Smooth muscle cell (in vitro differentiated cells): ENCODE data around the gene AMBRA1. TPM values are rescaled to one million over a fixed set of nuclear protein-coding genes. Genes with fewer than 3 reads are reported as not detected.
A peak's percentile ranks its signal among the peaks of the same experiment; 100 is the strongest.

Experiments used
- DNase-seq: peaks from one replicate; lab custom pipeline; 2025; ENCODE audit not compliant: unreplicated experiment; lab: John Stamatoyannopoulos, UW
- H2AFZ ChIP-seq: fragments of 200-600 bp; sonication (generic); 2 replicates; pipeline ENCODE4 v1.6.0; 2016; ENCODE audit warnings: antibody characterized with exemption, low read depth, mild to moderate bottlenecking
- H3F3A ChIP-seq: fragments of 200-600 bp; sonication (generic); 2 replicates; pipeline ENCODE4 v1.6.0; 2017; ENCODE audit warnings: antibody characterized with exemption, low read depth
- H3K27ac ChIP-seq: fragments of 200-600 bp; sonication (generic); 2 replicates; pipeline ENCODE4 v1.5.1; 2016; ENCODE audit warnings: low read depth, mild to moderate bottlenecking
- H3K27me3 ChIP-seq: fragments of 200-600 bp; sonication (generic); 2 replicates; pipeline ENCODE4 v1.6.1; 2016; ENCODE audit warnings: low read depth, mild to moderate bottlenecking
- H3K36me3 ChIP-seq: fragments of 200-600 bp; sonication (generic); 2 replicates; pipeline ENCODE4 v1.5.1; 2016; ENCODE audit warnings: low read depth
- H3K4me1 ChIP-seq: fragments of 200-600 bp; sonication (generic); 2 replicates; pipeline ENCODE4 v1.5.1; 2016; ENCODE audit warnings: low read depth
- H3K4me2 ChIP-seq: fragments of 200-600 bp; sonication (generic); 2 replicates; pipeline ENCODE4 v1.6.0; 2016; ENCODE audit warnings: mild to moderate bottlenecking
- H3K4me3 ChIP-seq: fragments of 200-600 bp; sonication (generic); 2 replicates; pipeline ENCODE4 v1.5.1; 2016; ENCODE audit warnings: mild to moderate bottlenecking
- H3K79me2 ChIP-seq: fragments of 200-600 bp; sonication (generic); 2 replicates; pipeline ENCODE4 v1.6.0; 2016; ENCODE audit warnings: low read depth, mild to moderate bottlenecking
- H3K9ac ChIP-seq: fragments of 200-600 bp; sonication (generic); 2 replicates; pipeline ENCODE4 v1.6.0; 2016; ENCODE audit warnings: low read depth
- H3K9me3 ChIP-seq: fragments of 200-600 bp; sonication (generic); replicated peaks from 2 replicates; pipeline ENCODE4 v1.5.1; 2016; ENCODE audit warnings: low read depth
- H4K20me1 ChIP-seq: fragments of 200-600 bp; sonication (generic); 2 replicates; pipeline ENCODE4 v1.6.0; 2016; ENCODE audit warnings: low read depth
- CTCF ChIP-seq: fragments of 200-600 bp; sonication (generic); IDR thresholded peaks from 2 replicates; pipeline ENCODE4 v1.5.1; 2017; ENCODE audit warnings: borderline replicate concordance, mild to moderate bottlenecking, antibody characterized with exemption; ENCODE audit not compliant: insufficient read depth, poor library complexity, severe bottlenecking
- WGBS: methylation state at CpG from one replicate; pipeline ENCODE4 v1.1.7; 2016; ENCODE audit warnings: low lambda C conversion rate; 5-methylcytosine and 5-hydroxymethylcytosine counted together
- polyA plus RNA-seq: library from polyadenylated mRNA; unstranded; fragments of >200 nt; fragmentation: Nextera tagmentation; extraction: Ambion mirVana; gene quantifications from 2 replicates; pipeline ENCODE4 v1.2.1, GENCODE V29; 2016
- total RNA-seq: library from RNA; depleted of rRNA; stranded (reverse); fragments of >200 nt; gene quantifications from 2 replicates; pipeline ENCODE4 v1.2.3, GENCODE V29; 2014

The AMBRA1 gene
- total and polyA plus RNA-seq, 2 experiments from 2014 or later: 10.3 to 38.3 TPM

- Histone ChIP-seq H3K9ac (peak overlapping the region; percentile 84), H2AFZ (no peak overlapping the region), H3K4me2 (peak overlapping the region; percentile 47), H4K20me1 (peaks cover 17% of the 10 kb centered on the region), H3K4me3 (no peak overlapping the region), H3K27ac (peak overlapping the region; percentile 97), H3F3A (peaks cover 29% of the 10 kb centered on the region), H3K79me2 (peaks cover 9% of the 10 kb centered on the region), H3K9me3 (no peaks in the 10 kb centered on the region), H3K27me3 (no peaks in the 10 kb centered on the region), H3K36me3 (no peaks in the 10 kb centered on the region), H3K4me1 (peaks cover 3% of the 10 kb centered on the region)
- 41% methylated on average over 11 of the region's 11 CpGs for WGBS
- no peak for DNase-seq
- no peak for TF ChIP-seq CTCF
Observed at GRCh38 chr11:46492532-46492931, 101.3 kb downstream of the AMBRA1 start.

- Histone ChIP-seq H3K9ac (peak overlapping the region; percentile 84), H3K36me3 (no peaks in the 10 kb centered on the region), H3K9me3 (no peaks in the 10 kb centered on the region), H3K27me3 (no peaks in the 10 kb centered on the region), H2AFZ (no peak overlapping the region), H4K20me1 (peaks cover 16% of the 10 kb centered on the region), H3K4me2 (peak overlapping the region; percentile 32), H3K4me1 (peaks cover 3% of the 10 kb centered on the region), H3K4me3 (no peak overlapping the region), H3K79me2 (peaks cover 16% of the 10 kb centered on the region), H3K27ac (peak overlapping the region; percentile 97), H3F3A (peaks cover 29% of the 10 kb centered on the region)
- 32% methylated on average over 4 of the region's 4 CpGs for WGBS
- TF ChIP-seq CTCF: no peak
- no peak for DNase-seq
Observed at GRCh38 chr11:46491661-46492330, 102.0 kb downstream of the AMBRA1 start.

- H3K4me3 ChIP-seq: no peak overlapping the region
- H3K79me2 ChIP-seq: peaks cover 22% of the 10 kb centered on the region
- peak overlapping the region; percentile 65 for H3K9ac ChIP-seq
- no peaks in the 10 kb centered on the region for H3K9me3 ChIP-seq
- TF ChIP-seq CTCF: no peak
- peak overlapping the region; percentile 32 for H3K4me2 ChIP-seq
- H3K4me1 ChIP-seq: peaks cover 3% of the 10 kb centered on the region
- peaks cover 29% of the 10 kb centered on the region for H3F3A ChIP-seq
- no peaks in the 10 kb centered on the region for H3K36me3 ChIP-seq
- no peaks in the 10 kb centered on the region for H3K27me3 ChIP-seq
- no peak overlapping the region for H2AFZ ChIP-seq
- DNase-seq: no peak
- peaks cover 26% of the 10 kb centered on the region for H4K20me1 ChIP-seq
- H3K27ac ChIP-seq: peak overlapping the region; percentile 97
Observed at GRCh38 chr11:46490666-46491065, 103.2 kb downstream of the AMBRA1 start.
